Stimulated activated CD4-positive, alpha-beta T cell treated with anti-CD3 and anti-CD28 coated beads, Interleukin-4, amount 100 ng/mL, for 1 hour (primary cell): ENCODE results near the gene NOLC1.

Source experiments
- DNase-seq: peaks from one replicate; pipeline ENCODE4 v3.0.0-alpha.2; 2020

Gene NOLC1

GRCh38 chr10:102151774-102152544 is at the start of gene NOLC1:
Gene NOLC1 (plus strand): TSS chr10:102152389. CDS start chr10:102152411, 22 bp downstream.
- DNase-seq, result peak; percentile 100

GRCh38 chr10:102102421-102102820 is 49.8 kb upstream of the NOLC1 start:
- no peak for DNase-seq

- no peak for DNase-seq
Observed at GRCh38 chr10:102106998-102107397, 45.2 kb upstream of the NOLC1 start.

GRCh38 chr10:102109166-102110116 is 42.7 kb upstream of the NOLC1 start:
- DNase-seq, result no peak

- no peak for DNase-seq
Observed at GRCh38 chr10:102111276-102111675, 40.9 kb upstream of the NOLC1 start.

GRCh38 chr10:102112210-102112817 is 39.9 kb upstream of the NOLC1 start:
- DNase-seq, result no peak

- DNase-seq, result no peak
Observed at GRCh38 chr10:102113261-102113955, 38.8 kb upstream of the NOLC1 start.

GRCh38 chr10:102113956-102114857 is 38.0 kb upstream of the NOLC1 start:
- DNase-seq, result peak; percentile 17

GRCh38 chr10:102114861-102115618 is 37.1 kb upstream of the NOLC1 start:
- DNase-seq, result peak; percentile 89

- DNase-seq, result no peak
Observed at GRCh38 chr10:102115775-102116174, 36.4 kb upstream of the NOLC1 start.

- DNase-seq, result no peak
Observed at GRCh38 chr10:102116656-102117055, 35.5 kb upstream of the NOLC1 start.

GRCh38 chr10:102117391-102118159 is 34.6 kb upstream of the NOLC1 start:
- DNase-seq, result peak; percentile 62

- no peak for DNase-seq
Observed at GRCh38 chr10:102118867-102119266, 33.3 kb upstream of the NOLC1 start.

GRCh38 chr10:102119417-102120141 is 32.6 kb upstream of the NOLC1 start:
- DNase-seq, result peak; percentile 39

- DNase-seq, result peak; percentile 65
Observed at GRCh38 chr10:102120142-102120990, 31.8 kb upstream of the NOLC1 start, which contains the start of gene LDB1. Gene LDB1 (minus strand): TSS chr10:102120368. CDS start chr10:102120110, 258 bp downstream.

GRCh38 chr10:102120991-102121738 is 31.0 kb upstream of the NOLC1 start:
- DNase-seq, result no peak

- no peak for DNase-seq
Observed at GRCh38 chr10:102121739-102122372, 30.3 kb upstream of the NOLC1 start.
